Common myeloid progenitor, CD34-positive (primary cell): Measurements from ENCODE around the gene SLC12A6.

Experiments used
- CTCF ChIA-PET: fragments of 350-600 bp; sonication (Branson Sonifier 250); formaldehyde crosslinking; loops from one replicate; lab custom pipeline; 2021; ENCODE audit warnings: antibody characterized with exemption; lab: Charles Lee
- POLR2A ChIA-PET: fragments of 350-600 bp; sonication (Branson Sonifier 250); formaldehyde crosslinking; loops from one replicate; lab custom pipeline; 2021; ENCODE audit warnings: antibody characterized with exemption; lab: Charles Lee
- DNase-seq, 3 donors: peaks; one replicate each; pipeline versions ENCODE4 v3.0.0 to v3.0.0-alpha.2; 2013
- H3K27ac ChIP-seq, 2 experiments: 1 replicate in 1 of 2; 2 replicates in 1 of 2; pipeline ENCODE4 v1.7.0; 2013; ENCODE audit warnings: inconsistent platforms in 2 of 2, low read length in 2 of 2, mild to moderate bottlenecking in 2 of 2, low read depth in 1 of 2, moderate library complexity in 1 of 2; ENCODE audit not compliant: severe bottlenecking in 2 of 2, insufficient read depth in 1 of 2, poor library complexity in 1 of 2
- H3K27me3 ChIP-seq, 5 experiments: replicated peaks in 2 of 5; 1 replicate in 3 of 5; 2 replicates in 2 of 5; pipeline versions ENCODE4 v1.6.1 to v1.7.0; 2013; ENCODE audit warnings: low read length in 4 of 5, mild to moderate bottlenecking in 2 of 5, moderate library complexity in 2 of 5, inconsistent platforms in 1 of 5; ENCODE audit not compliant: insufficient read depth in 5 of 5, control insufficient read depth in 4 of 5
- H3K36me3 ChIP-seq, 4 experiments: 1 replicate in 2 of 4; 2 replicates in 2 of 4; pipeline versions ENCODE4 v1.6.1 to v1.7.0; 2013; ENCODE audit warnings: low read length in 3 of 4, control low read depth in 1 of 4, mild to moderate bottlenecking in 1 of 4; ENCODE audit not compliant: control insufficient read depth in 4 of 4, insufficient read depth in 4 of 4
- H3K4me1 ChIP-seq, 4 experiments: 1 replicate in 3 of 4; 2 replicates in 1 of 4; pipeline versions ENCODE4 v1.6.1 to v1.7.1; 2013; ENCODE audit warnings: low read length in 3 of 4, mild to moderate bottlenecking in 3 of 4, control low read depth in 1 of 4, inconsistent platforms in 1 of 4, moderate library complexity in 1 of 4; ENCODE audit not compliant: control insufficient read depth in 4 of 4, insufficient read depth in 4 of 4; ENCODE audit errors: control extremely low read depth in 1 of 4
- H3K4me3 ChIP-seq, 7 experiments: 1 replicate in 4 of 7; 2 replicates in 3 of 7; pipeline versions ENCODE4 v1.5.1 to v1.7.0; 2013; ENCODE audit warnings: mild to moderate bottlenecking in 7 of 7, low read length in 6 of 7, moderate library complexity in 6 of 7, inconsistent platforms in 2 of 7, low read depth in 2 of 7, control low read depth in 1 of 7; ENCODE audit not compliant: insufficient read depth in 4 of 7, control insufficient read depth in 1 of 7; ENCODE audit errors: extremely low read depth in 1 of 7
- H3K9me3 ChIP-seq, 5 experiments: 1 replicate in 4 of 5; 2 replicates in 1 of 5; pipeline versions ENCODE4 v1.6.1 to v1.7.1; 2013; ENCODE audit warnings: low read length in 4 of 5, mild to moderate bottlenecking in 2 of 5, inconsistent platforms in 1 of 5, low read depth in 1 of 5, moderate library complexity in 1 of 5; ENCODE audit not compliant: control insufficient read depth in 4 of 5, insufficient read depth in 2 of 5; ENCODE audit errors: control extremely low read depth in 1 of 5
- WGBS: methylation state at CpG from one replicate; pipeline ENCODE4 v1.1.5; 2013; ENCODE audit not compliant: insufficient coverage; 5-methylcytosine and 5-hydroxymethylcytosine counted together

Gene SLC12A6

DNA sequence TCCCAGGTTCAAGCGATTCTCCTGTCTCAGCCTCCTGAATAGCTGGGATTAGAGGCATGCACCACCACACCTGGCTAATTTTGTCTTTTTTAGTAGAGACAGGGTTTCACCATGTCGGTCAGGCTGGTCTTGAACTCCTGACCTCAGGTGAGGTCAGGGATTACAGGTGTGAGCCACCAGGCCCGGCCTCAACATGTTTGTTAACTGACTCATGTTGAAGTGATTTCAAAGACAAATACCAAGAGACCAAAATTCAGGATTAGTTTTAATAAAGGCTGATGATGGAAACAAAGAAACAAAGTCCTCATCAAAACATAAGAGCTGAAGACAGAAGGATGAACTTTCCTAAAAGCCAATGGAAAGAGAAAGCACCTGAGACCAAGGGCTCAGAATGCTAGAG lies 36.5 kb downstream of the SLC12A6 start:
- Histone ChIP-seq H3K36me3 (peaks cover 0 to 5% (median 2%) of the 10 kb centered on the region in 4 experiments), H3K27me3 (no peaks in the 10 kb centered on the region), H3K9me3 (no peaks in the 10 kb centered on the region), H3K4me1 (peaks cover 0 to 13% (median 5%) of the 10 kb centered on the region in 4 experiments), H3K4me3 (no peak overlapping the region), H3K27ac (no peak overlapping the region)
- ChIA-PET POLR2A (no interaction called here), CTCF (interaction anchor here (1.2 to 1.4 kb wide), 2 partner anchors 16 to 19 kb away, joined by 3 to 4 read pairs; no protein-coding TSS in a partner anchor)
- no peak for DNase-seq
- 100% methylated on average over 3 of the region's 3 CpGs for WGBS

DNA sequence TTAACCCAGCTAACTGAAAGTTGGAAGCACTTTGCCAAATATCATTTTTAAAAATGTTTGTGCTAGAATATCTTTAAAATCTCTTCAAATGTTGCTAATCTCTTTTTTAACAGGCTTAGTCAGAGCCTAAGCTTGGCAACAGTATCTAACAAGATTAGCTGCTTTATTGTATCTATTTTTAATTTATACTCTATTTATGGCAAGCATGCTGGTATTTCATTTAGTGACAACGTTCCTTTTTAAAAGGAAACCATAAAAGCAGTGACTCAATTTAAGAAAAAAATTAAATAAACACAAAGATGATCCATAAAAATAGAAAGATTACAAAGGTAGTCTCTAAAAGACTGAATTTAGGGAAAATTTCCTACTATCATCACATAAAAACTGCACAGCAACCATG lies 40.5 kb downstream of the SLC12A6 start:
- Histone ChIP-seq H3K4me3 (no peak overlapping the region), H3K27me3 (no peaks in the 10 kb centered on the region), H3K36me3 (peaks cover 0 to 14% (median 6%) of the 10 kb centered on the region in 4 experiments), H3K4me1 (peaks cover 0 to 11% (median 5%) of the 10 kb centered on the region in 4 experiments), H3K9me3 (no peaks in the 10 kb centered on the region), H3K27ac (no peak overlapping the region)
- ChIA-PET POLR2A (no interaction called here), CTCF (interaction anchor here (1.2 to 1.5 kb wide), 4 partner anchors 11 to 54 kb away, joined by 3 to 8 read pairs (median 3); no protein-coding TSS in a partner anchor)
- no peak for DNase-seq
- WGBS = no CpG with 5 or more reads among the region's 1 CpG

DNA sequence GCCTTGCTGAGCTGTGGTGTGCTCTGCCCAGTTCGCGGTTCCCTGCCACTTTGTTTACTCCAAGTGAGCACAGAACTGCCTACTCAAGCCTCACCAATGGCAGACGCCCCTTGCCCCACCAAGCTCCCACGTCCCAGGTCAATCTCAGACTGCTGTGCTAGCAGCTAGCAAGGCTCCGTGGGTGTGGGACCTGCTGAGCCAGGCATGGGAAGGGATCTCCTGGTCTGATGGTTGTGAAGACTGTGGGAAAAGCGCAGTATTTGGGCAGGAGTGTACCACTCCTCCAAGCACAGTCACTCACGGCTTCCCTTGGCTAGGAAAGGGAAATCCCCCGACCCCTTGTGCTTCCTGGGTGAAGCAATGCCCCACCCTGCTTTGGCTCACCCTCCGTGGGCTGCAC lies 45.0 kb downstream of the SLC12A6 start:
- ChIA-PET CTCF (no interaction called here), POLR2A (interaction anchor here (0.6 kb wide), 1 partner anchor 96 kb away, joined by 3 read pairs; no protein-coding TSS in a partner anchor)
- DNase-seq = no peak
- WGBS = 95% methylated on average over 8 of the region's 9 CpGs
- Histone ChIP-seq H3K27ac (no peak overlapping the region), H3K9me3 (peaks cover 0 to 2% (median 0%) of the 10 kb centered on the region in 5 experiments), H3K4me3 (no peak overlapping the region), H3K4me1 (peaks cover 0 to 8% (median 3%) of the 10 kb centered on the region in 4 experiments), H3K36me3 (peaks cover 2 to 17% (median 6%) of the 10 kb centered on the region in 4 experiments), H3K27me3 (no peaks in the 10 kb centered on the region)

DNA sequence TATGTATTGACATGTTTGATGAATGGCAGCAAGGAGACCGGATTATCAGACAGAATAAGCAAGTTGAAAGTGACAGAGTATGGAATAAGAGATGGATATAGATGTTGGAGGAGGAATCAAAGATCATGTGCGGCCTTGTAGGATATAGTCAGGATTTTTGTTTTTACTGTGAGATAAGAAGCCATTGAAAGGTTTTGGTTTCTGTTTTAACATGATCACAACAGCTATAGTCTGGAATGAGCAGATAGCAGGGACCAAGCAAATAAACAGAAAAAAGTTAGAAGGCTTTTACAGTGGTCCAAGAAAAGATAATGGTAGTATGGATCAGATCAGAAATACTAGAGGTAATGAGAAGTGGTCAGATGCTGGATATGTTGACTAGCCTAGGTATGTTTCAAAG lies 52.6 kb downstream of the SLC12A6 start:
- Histone ChIP-seq H3K4me1 (no peaks in the 10 kb centered on the region), H3K36me3 (peaks cover 0 to 4% (median 0%) of the 10 kb centered on the region in 4 experiments), H3K4me3 (no peak overlapping the region), H3K9me3 (no peaks in the 10 kb centered on the region), H3K27me3 (no peaks in the 10 kb centered on the region), H3K27ac (peak overlapping the region in 1 of 2 experiments; percentile 20)
- ChIA-PET POLR2A (interaction anchor here (0.6 kb wide), 1 partner anchor 50 kb away, joined by 3 read pairs; no protein-coding TSS in a partner anchor), CTCF (interaction anchor here (0.7 to 2.2 kb wide), 6 partner anchors 10 to 58 kb away, joined by 3 to 7 read pairs (median 4); partner anchors contain the start of genes NOP10 and NUTM1)
- peak in 2 of 3 donors; percentile 36 to 60 for DNase-seq
- WGBS = 93% methylated on average over 2 of the region's 2 CpGs

DNA sequence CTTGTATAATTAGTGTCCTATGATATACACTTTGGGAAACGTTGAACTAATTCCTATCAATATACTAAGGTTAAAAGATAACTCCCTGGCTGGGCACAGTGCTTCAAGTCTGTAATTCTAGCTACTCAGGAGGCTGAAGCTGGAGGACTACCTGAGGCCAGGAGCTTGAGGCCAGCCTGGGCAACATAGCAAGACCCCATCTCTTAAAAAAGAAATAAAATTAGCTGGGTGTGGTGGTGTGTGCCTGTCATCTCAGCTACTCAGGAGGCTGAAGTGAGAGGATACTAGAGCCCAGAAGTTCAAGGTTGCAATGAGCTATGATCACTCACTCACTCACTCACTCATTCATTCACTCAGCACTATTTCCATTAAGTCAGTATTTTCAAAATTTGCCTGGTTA lies 55.2 kb downstream of the SLC12A6 start:
- Histone ChIP-seq H3K36me3 (peaks cover 0 to 4% (median 0%) of the 10 kb centered on the region in 4 experiments), H3K4me3 (no peak overlapping the region), H3K9me3 (no peaks in the 10 kb centered on the region), H3K4me1 (no peaks in the 10 kb centered on the region), H3K27me3 (no peaks in the 10 kb centered on the region), H3K27ac (no peak overlapping the region)
- DNase-seq = no peak
- CTCF ChIA-PET = interaction anchor here (0.9 to 1.3 kb wide), 6 partner anchors 9 to 60 kb away, joined by 3 to 4 read pairs (median 3); partner anchors contain the start of genes NOP10 and NUTM1
- WGBS = no CpG with 5 or more reads among the region's 1 CpG
- POLR2A ChIA-PET = interaction anchor here (0.6 kb wide), 1 partner anchor 13 kb away, joined by 3 read pairs; no protein-coding TSS in a partner anchor

DNA sequence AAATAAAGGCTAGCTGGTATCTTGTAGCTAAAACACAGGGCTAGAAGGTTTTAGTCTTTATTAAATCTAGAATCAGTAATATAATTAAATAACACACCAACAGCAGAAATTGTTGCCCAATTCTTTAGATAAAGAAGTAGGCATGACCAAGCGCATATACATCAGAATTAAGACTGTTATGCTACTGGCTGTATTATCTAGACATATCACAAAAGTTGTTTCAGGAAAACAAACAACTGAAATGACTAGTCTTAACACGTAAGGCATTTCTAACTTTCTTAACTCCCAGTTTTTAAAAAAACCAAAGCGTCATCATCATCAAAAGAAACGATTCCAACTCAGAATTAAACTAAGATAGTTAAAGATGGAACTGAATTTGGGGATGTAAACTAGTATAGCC lies 57.4 kb downstream of the SLC12A6 start:
- CTCF ChIA-PET = interaction anchor here (0.8 to 1.6 kb wide), 4 partner anchors 15 to 88 kb away, joined by 3 to 5 read pairs (median 4); partner anchors contain the start of gene NUTM1
- POLR2A ChIA-PET = no interaction called here
- 100% methylated on average over 1 of the region's 4 CpGs for WGBS

DNA sequence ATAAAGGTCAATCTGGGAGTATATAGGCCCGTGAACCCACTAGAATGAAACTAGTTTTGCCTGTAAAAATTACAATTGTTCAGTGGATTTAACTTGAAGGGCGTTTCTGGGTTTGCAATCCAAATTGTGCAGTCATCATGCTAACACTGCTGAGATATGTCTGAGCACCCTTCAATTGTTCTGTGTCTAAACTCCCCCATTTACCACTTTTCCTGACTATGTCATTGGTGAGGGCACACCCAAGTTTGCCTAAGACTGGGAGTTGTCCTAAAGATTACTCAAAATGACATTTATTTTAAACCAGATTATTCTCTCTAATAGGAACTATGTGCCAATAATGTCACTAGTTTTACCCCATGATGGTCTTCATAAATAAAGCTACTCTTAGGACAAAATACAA lies 58.2 kb downstream of the SLC12A6 start:
- H3K4me3 ChIP-seq = no peak overlapping the region
- WGBS = 100% methylated on average over 1 of the region's 2 CpGs
- DNase-seq = no peak
- H3K27me3 ChIP-seq = no peaks in the 10 kb centered on the region
- peaks cover 0 to 4% (median 0%) of the 10 kb centered on the region in 4 experiments for H3K36me3 ChIP-seq
- no peak overlapping the region for H3K27ac ChIP-seq
- no peaks in the 10 kb centered on the region for H3K4me1 ChIP-seq
- CTCF ChIA-PET = interaction anchor here (0.9 to 1.6 kb wide), 4 partner anchors 15 to 89 kb away, joined by 3 to 5 read pairs (median 4); partner anchors contain the start of gene SLC12A6
- POLR2A ChIA-PET = no interaction called here
- H3K9me3 ChIP-seq = no peaks in the 10 kb centered on the region

More for the DNA sequence above, 57.4 kb downstream of the SLC12A6 start:
- DNase-seq = no peak
- no peaks in the 10 kb centered on the region for H3K27me3 ChIP-seq
- H3K9me3 ChIP-seq = no peaks in the 10 kb centered on the region
- H3K27ac ChIP-seq = no peak overlapping the region
- peaks cover 0 to 4% (median under 1%) of the 10 kb centered on the region in 4 experiments for H3K36me3 ChIP-seq
- H3K4me1 ChIP-seq = no peaks in the 10 kb centered on the region
- H3K4me3 ChIP-seq = no peak overlapping the region
